Chondrocyte (in vitro differentiated cells): ENCODE results near the gene SLC50A1. TPM values are rescaled to one million over a fixed set of nuclear protein-coding genes. Genes with fewer than 3 reads are reported as not detected.
"Not testable (repeated sequence)": the region's sequence is repeated elsewhere in the genome, so short reads cannot be mapped to it uniquely, and the experiment has no call there.

ENCODE experiments used
- DNase-seq: peaks from one replicate; pipeline ENCODE4 v3.0.0; 2021; ENCODE audit warnings: mixed read lengths, low spot score
- H3K27ac Mint-ChIP-seq: one replicate; pipeline ENCODE4 v1.8.0; 2021; ENCODE audit warnings: mild to moderate bottlenecking, moderate library complexity, mixed read lengths; ENCODE audit not compliant: unreplicated experiment
- H3K27me3 Mint-ChIP-seq: 2 replicates; pipeline ENCODE4 v1.8.0; 2021; ENCODE audit warnings: low read depth, mixed read lengths
- H3K36me3 Mint-ChIP-seq: 2 replicates; pipeline ENCODE4 v1.8.0; 2021; ENCODE audit warnings: low read depth, mixed read lengths
- H3K4me1 Mint-ChIP-seq: 2 replicates; pipeline ENCODE4 v1.8.0; 2021; ENCODE audit warnings: low read depth, mild to moderate bottlenecking, mixed read lengths
- H3K4me3 Mint-ChIP-seq: one replicate; pipeline ENCODE4 v1.8.0; 2021; ENCODE audit warnings: mild to moderate bottlenecking, moderate library complexity, mixed read lengths; ENCODE audit not compliant: unreplicated experiment
- H3K9me3 Mint-ChIP-seq: 2 replicates; pipeline ENCODE4 v1.8.0; 2021; ENCODE audit warnings: low read depth, mixed read lengths
- total RNA-seq: library from RNA; stranded (reverse); gene quantifications from 3 replicates; pipeline ENCODE4 v1.2.1, GENCODE V29; 2021
- TF ChIP-seq, protein P1 (sequence below): fragments of 200-600 bp; sonication (generic); IDR thresholded peaks from 2 replicates; pipeline ENCODE4 v1.5.0; 2021; ENCODE audit warnings: antibody characterized with exemption, mild to moderate bottlenecking, moderate library complexity

The SLC50A1 gene
- total RNA-seq, 1 donor from 2014 or later, result 37.9 TPM

GRCh38 chr1:155145491-155145890, 9.8 kb downstream of the SLC50A1 start:
- no peak for DNase-seq
- H3K27ac Mint-ChIP-seq, result no peak overlapping the region
- H3K4me1 Mint-ChIP-seq, result peaks cover 2% of the 10 kb centered on the region
- no peaks in the 10 kb centered on the region for H3K9me3 Mint-ChIP-seq
- TF ChIP-seq, protein P1, sequence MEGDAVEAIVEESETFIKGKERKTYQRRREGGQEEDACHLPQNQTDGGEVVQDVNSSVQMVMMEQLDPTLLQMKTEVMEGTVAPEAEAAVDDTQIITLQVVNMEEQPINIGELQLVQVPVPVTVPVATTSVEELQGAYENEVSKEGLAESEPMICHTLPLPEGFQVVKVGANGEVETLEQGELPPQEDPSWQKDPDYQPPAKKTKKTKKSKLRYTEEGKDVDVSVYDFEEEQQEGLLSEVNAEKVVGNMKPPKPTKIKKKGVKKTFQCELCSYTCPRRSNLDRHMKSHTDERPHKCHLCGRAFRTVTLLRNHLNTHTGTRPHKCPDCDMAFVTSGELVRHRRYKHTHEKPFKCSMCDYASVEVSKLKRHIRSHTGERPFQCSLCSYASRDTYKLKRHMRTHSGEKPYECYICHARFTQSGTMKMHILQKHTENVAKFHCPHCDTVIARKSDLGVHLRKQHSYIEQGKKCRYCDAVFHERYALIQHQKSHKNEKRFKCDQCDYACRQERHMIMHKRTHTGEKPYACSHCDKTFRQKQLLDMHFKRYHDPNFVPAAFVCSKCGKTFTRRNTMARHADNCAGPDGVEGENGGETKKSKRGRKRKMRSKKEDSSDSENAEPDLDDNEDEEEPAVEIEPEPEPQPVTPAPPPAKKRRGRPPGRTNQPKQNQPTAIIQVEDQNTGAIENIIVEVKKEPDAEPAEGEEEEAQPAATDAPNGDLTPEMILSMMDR, result peak; percentile 21
- no peaks in the 10 kb centered on the region for H3K36me3 Mint-ChIP-seq
- no peak overlapping the region for H3K4me3 Mint-ChIP-seq
- peaks cover 13% of the 10 kb centered on the region for H3K27me3 Mint-ChIP-seq

DNA sequence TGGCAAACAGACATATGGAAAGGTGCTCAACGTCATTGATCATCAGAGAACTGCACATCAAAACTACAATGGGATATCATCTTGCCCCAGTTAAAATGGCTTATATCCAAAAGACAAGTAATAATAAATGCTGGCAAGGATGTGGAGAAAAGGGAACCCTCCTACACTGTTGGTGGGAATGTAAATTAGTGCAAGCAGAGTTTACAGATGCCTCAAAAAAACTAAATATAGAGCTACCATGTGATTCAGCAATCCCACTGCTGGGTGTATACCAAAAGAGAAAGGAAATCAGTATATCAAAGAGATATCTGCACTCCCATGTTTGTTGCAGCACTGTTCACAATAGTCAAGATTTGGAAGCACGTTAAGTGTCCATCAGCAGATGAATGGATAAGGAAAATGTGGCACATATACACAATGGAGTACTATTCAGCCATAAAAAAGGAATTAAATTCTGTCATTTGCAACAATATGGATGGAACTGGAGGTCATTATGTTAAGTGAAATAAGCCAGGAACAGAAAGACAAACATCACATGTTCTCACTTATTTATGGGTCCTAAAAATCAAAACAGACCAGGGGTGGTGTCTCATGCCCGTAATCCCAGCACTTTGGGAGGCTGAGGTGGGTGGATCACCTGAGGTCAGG, 20.5 kb downstream of the SLC50A1 start:
- not testable (repeated sequence) for H3K27ac Mint-ChIP-seq, H3K27me3 Mint-ChIP-seq, H3K4me1 Mint-ChIP-seq, H3K4me3 Mint-ChIP-seq, H3K9me3 Mint-ChIP-seq, H3K36me3 Mint-ChIP-seq, DNase-seq

DNA sequence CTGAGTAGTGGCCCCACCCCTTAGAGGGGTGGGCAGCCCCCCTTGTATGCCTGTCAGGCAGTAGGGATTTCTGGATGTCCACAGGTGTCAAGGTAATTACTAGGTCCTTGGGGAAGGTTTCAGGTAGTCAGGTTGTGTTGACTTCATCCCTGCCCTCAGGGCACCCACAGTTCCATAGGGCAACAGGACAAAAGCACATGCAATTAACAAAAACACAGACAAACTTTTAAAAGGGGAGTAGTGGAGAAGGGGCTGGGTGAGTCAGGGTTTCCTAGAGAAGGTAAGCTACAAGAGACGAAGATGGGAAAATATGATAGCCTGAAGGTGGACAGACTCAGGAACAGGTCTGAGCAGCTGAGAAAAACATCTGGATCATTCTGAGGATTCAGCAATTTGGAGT, 23.3 kb downstream of the SLC50A1 start:
- Mint-ChIP-seq H3K4me3 (no peak overlapping the region), H3K27ac (no peak overlapping the region), H3K9me3 (no peaks in the 10 kb centered on the region), H3K36me3 (no peaks in the 10 kb centered on the region), H3K27me3 (peaks cover 6% of the 10 kb centered on the region), H3K4me1 (no peaks in the 10 kb centered on the region)
- TF ChIP-seq, protein P1, result no peak
- no peak for DNase-seq

DNA sequence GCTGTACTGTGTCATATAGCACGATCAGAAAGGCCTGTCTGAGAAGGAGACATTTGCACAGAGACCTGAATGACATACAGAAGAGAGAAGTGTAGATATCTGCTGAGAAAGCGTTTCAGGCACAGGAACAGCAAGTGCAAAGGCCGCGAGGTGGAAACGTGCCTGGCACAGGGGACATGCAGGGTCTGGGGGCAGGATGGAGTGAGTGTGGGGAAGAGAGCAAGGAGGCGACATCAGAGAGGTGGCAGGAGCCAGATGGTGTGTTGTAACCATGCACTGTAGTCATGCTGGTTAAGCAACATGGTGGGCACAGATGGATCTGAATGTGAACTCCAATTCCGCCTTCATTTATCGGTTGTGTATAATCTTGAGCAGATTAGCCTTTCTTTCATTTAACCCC, 24.5 kb downstream of the SLC50A1 start:
- no peak overlapping the region for H3K4me3 Mint-ChIP-seq
- H3K9me3 Mint-ChIP-seq, result no peaks in the 10 kb centered on the region
- H3K4me1 Mint-ChIP-seq, result no peaks in the 10 kb centered on the region
- TF ChIP-seq, protein P1, result no peak
- no peak for DNase-seq
- H3K27ac Mint-ChIP-seq, result no peak overlapping the region
- H3K27me3 Mint-ChIP-seq, result peaks cover under 1% of the 10 kb centered on the region
- H3K36me3 Mint-ChIP-seq, result no peaks in the 10 kb centered on the region

DNA sequence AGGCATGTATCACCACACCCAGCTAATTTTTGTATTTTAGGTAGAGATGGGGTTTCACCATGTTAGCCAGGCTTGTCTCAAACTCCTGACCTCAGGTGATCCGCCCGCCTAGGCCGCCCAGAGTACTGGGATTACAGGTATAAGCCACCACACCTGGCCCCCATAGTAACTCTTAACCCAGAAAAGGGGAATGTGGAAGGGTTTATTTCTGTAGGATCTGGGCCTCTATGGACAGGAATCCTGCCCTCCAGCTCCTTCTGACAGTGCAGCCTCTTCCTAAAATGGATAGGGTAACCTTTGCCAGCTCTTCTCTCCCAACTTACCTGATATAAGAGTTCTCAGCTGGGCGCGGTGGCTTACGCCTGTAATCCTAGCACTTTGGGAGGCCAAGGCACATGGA, 27.0 kb downstream of the SLC50A1 start:
- not testable (repeated sequence) for H3K27me3 Mint-ChIP-seq

DNA sequence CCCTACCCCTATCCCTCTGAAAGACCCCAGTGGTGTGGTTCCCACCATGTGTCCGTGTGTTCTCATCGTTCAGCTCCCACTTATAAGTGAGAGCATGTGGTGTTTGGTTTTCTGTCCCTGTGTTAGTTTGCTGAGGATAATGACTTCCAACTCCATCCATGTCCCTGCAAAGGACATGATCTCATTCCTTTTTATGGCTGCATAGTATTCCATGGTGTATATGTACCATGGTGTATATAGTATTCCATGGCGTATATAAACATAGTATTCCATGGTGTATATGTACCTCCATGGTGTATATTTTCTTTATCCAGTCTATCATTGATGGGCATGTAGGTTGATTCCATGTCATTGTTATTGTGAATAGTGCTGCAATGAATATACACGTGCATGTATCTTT, 28.1 kb downstream of the SLC50A1 start:
- H3K4me1 Mint-ChIP-seq, H3K9me3 Mint-ChIP-seq, H3K36me3 Mint-ChIP-seq, H3K4me3 Mint-ChIP-seq, H3K27me3 Mint-ChIP-seq, DNase-seq, H3K27ac Mint-ChIP-seq: not testable (repeated sequence)

More for the DNA sequence above, 27.0 kb downstream of the SLC50A1 start:
- H3K4me3 Mint-ChIP-seq, H3K4me1 Mint-ChIP-seq, H3K9me3 Mint-ChIP-seq, H3K27ac Mint-ChIP-seq, H3K36me3 Mint-ChIP-seq, DNase-seq: not testable (repeated sequence)

GRCh38 chr1:155164625-155165024, 29.0 kb downstream of the SLC50A1 start:
- H3K4me3 Mint-ChIP-seq, H3K9me3 Mint-ChIP-seq, DNase-seq, H3K27ac Mint-ChIP-seq, H3K36me3 Mint-ChIP-seq, H3K4me1 Mint-ChIP-seq, H3K27me3 Mint-ChIP-seq: not testable (repeated sequence)
